Measurements from ENCODE around the gene KRTAP10-10. TPM values are rescaled to one million over a fixed set of nuclear protein-coding genes. Genes with fewer than 3 reads are reported as not detected.
"Not testable (repeated sequence)": the region's sequence is repeated elsewhere in the genome, so short reads cannot be mapped to it uniquely, and the experiment has no call there.

Gene KRTAP10-10
- total RNA-seq, 1 donor: not detected

DNA sequence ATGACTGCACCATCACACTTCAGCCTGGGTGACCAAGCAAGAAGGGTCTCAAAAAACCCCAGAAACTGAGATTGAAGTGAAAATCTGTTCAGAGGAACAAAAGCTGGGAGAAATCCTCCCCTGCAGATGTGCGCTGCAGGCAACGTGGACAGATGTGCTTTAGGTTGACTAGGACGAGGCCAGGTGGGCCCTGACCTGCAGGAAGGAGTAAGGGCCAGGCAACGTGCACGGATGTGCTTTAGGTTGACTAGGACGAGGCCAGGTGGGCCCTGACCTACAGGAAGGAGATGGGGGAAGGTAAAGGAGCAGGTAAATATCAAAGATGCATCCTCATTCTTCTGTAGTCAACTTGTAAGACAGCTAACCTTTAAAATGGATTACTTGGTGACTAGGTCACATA, 47.3 kb downstream of the KRTAP10-10 start:
- no peak overlapping the region for H3K4me2 ChIP-seq (ENCODE audit: insufficient read depth, low read length)
- H3K27me3 ChIP-seq (ENCODE audit: insufficient read depth, low read length): peaks cover 10% of the 10 kb centered on the region
- H3K9me3 ChIP-seq (ENCODE audit: low read depth, low read length): no peaks in the 10 kb centered on the region
- H3K4me3 ChIP-seq (ENCODE audit: insufficient read depth, low read length): no peak overlapping the region
- H3K36me3 ChIP-seq (ENCODE audit: insufficient read depth, low read length): no peaks in the 10 kb centered on the region
- H3K4me1 ChIP-seq (ENCODE audit: insufficient read depth, low read length): no peaks in the 10 kb centered on the region
- no peak for DNase-seq (ENCODE audit: insufficient read length, low spot score, missing footprints)
- H4K20me1 ChIP-seq (ENCODE audit: insufficient read depth, low read length): no peaks in the 10 kb centered on the region
- no peak overlapping the region for H3K27ac ChIP-seq (ENCODE audit: low read depth, low read length)
- H3K79me2 ChIP-seq (ENCODE audit: insufficient read depth, low read length): no peaks in the 10 kb centered on the region
- TF ChIP-seq, protein P1, sequence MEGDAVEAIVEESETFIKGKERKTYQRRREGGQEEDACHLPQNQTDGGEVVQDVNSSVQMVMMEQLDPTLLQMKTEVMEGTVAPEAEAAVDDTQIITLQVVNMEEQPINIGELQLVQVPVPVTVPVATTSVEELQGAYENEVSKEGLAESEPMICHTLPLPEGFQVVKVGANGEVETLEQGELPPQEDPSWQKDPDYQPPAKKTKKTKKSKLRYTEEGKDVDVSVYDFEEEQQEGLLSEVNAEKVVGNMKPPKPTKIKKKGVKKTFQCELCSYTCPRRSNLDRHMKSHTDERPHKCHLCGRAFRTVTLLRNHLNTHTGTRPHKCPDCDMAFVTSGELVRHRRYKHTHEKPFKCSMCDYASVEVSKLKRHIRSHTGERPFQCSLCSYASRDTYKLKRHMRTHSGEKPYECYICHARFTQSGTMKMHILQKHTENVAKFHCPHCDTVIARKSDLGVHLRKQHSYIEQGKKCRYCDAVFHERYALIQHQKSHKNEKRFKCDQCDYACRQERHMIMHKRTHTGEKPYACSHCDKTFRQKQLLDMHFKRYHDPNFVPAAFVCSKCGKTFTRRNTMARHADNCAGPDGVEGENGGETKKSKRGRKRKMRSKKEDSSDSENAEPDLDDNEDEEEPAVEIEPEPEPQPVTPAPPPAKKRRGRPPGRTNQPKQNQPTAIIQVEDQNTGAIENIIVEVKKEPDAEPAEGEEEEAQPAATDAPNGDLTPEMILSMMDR (IDR thresholded peaks at IDR 0.05; ENCODE audit: extremely low read depth, low read depth, low read length): no peak
- H2AFZ ChIP-seq (ENCODE audit: low read length): no peak overlapping the region

DNA sequence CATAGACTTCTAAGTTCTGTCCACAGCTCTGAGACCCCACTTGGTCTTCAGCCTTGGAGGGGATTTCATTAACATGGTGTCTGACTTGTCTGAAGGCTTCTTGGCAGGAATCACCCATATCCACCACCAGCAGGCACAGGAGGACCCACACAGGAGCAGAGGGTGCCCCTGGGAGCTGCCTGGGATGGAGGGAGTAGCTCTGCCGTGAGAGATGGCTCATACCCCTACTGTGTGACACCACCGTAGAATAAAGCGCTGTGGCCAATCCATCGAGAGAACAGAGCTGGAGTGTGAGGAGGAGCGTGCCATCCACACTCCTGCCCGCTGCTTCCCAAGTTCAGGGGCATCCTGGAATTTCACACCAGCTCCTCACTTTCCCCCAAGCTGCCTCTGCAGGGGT, 47.9 kb downstream of the KRTAP10-10 start:
- H3K4me1 ChIP-seq (ENCODE audit: insufficient read depth, low read length); H3K4me2 ChIP-seq (ENCODE audit: insufficient read depth, low read length); H3K79me2 ChIP-seq (ENCODE audit: insufficient read depth, low read length); DNase-seq (ENCODE audit: insufficient read length, low spot score, missing footprints); H3K4me3 ChIP-seq (ENCODE audit: insufficient read depth, low read length); H3K27ac ChIP-seq (ENCODE audit: low read depth, low read length); H2AFZ ChIP-seq (ENCODE audit: low read length); H3K9me3 ChIP-seq (ENCODE audit: low read depth, low read length); H4K20me1 ChIP-seq (ENCODE audit: insufficient read depth, low read length); H3K36me3 ChIP-seq (ENCODE audit: insufficient read depth, low read length): not testable (repeated sequence)
- H3K27me3 ChIP-seq (ENCODE audit: insufficient read depth, low read length): peaks cover 12% of the 10 kb centered on the region

DNA sequence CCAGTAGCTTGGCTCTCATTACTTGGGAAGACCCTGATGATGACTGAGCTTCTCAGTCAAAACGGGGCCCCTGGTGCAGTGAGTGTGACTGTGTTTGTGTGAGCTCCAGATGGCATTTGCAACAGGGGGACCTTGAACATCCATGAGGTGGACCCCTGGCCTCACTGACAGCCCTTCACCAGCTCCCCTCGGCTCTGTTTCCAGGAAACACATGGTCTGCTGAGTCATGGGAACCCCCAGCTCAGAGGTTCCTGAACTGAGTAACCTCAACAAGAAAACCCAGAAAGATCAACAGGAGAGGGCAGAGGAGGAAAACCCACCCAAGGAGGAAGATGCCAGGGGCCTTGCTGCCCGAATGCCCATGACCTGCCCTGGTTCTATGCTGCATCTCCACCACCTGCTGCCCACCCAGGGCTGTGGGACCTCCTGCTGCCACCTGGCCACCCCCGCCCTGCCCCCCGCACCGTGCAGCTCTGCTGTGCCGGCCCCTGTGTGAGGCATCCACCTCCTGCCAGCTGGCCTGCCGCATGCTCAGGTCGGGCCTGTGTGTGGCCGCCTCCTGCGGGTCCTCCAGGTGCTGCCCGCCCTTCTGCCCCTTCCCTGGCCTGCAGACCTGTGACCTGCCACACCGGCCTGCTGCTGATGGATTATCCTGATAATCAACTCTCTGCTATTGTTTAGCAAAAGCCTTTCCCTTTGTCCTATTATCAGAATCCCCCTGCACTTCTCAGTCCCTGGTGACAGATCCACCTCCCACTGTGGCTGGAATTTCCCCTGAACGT, 49.0 kb downstream of the KRTAP10-10 start:
- Histone ChIP-seq H3K9me3 (ENCODE audit: low read depth, low read length) (no peaks in the 10 kb centered on the region), H3K79me2 (ENCODE audit: insufficient read depth, low read length) (no peaks in the 10 kb centered on the region), H2AFZ (ENCODE audit: low read length) (no peak overlapping the region), H3K4me3 (ENCODE audit: insufficient read depth, low read length) (no peak overlapping the region), H4K20me1 (ENCODE audit: insufficient read depth, low read length) (no peaks in the 10 kb centered on the region), H3K4me2 (ENCODE audit: insufficient read depth, low read length) (no peak overlapping the region), H3K4me1 (ENCODE audit: insufficient read depth, low read length) (no peaks in the 10 kb centered on the region), H3K27me3 (ENCODE audit: insufficient read depth, low read length) (peaks cover 18% of the 10 kb centered on the region), H3K36me3 (ENCODE audit: insufficient read depth, low read length) (no peaks in the 10 kb centered on the region), H3K27ac (ENCODE audit: low read depth, low read length) (no peak overlapping the region)
- TF ChIP-seq, protein P1 (IDR thresholded peaks at IDR 0.05; ENCODE audit: extremely low read depth, low read depth, low read length): no peak
- no peak for DNase-seq (ENCODE audit: insufficient read length, low spot score, missing footprints)

DNA sequence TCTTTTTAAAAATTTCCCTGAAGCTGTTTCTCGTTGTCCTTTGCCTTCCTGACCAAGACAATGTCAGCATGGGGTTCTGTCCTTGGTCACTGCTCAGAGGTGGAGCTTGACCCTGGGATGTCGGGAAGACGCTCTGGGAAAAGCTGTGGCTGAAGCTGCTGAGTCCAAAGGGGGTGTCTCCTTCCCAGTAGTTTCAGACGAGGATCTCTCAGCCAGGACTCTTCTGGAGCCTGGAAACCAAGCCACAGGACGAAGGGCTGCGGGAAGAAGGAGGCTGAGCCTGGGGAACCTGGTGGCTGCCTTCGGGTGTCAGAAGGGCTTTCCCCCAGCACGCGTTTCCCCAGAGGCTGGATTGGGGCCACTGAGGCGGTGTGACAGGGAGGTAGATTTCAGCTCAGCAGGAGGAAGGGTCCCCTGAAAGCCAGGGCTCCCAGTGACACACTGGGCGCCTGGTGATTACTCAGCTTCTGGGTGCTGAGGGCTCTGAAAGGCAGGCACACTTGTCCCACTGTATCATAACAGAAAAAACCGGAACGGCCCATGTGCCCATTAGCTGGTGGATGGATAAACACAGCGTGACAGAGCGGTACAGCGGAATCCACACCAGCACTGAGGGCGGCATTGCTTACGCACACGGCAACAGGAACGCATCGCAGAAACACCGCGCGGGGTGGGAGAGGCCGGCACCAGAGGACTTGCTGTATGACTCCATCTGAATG, 49.8 kb downstream of the KRTAP10-10 start:
- no peak for DNase-seq (ENCODE audit: insufficient read length, low spot score, missing footprints)

More for the DNA sequence above, 49.8 kb downstream of the KRTAP10-10 start:
- Histone ChIP-seq H3K4me1 (ENCODE audit: insufficient read depth, low read length) (no peaks in the 10 kb centered on the region), H3K27me3 (ENCODE audit: insufficient read depth, low read length) (peaks cover 18% of the 10 kb centered on the region), H4K20me1 (ENCODE audit: insufficient read depth, low read length) (no peaks in the 10 kb centered on the region), H3K36me3 (ENCODE audit: insufficient read depth, low read length) (no peaks in the 10 kb centered on the region), H3K27ac (ENCODE audit: low read depth, low read length) (no peak overlapping the region), H2AFZ (ENCODE audit: low read length) (no peak overlapping the region), H3K79me2 (ENCODE audit: insufficient read depth, low read length) (no peaks in the 10 kb centered on the region), H3K4me3 (ENCODE audit: insufficient read depth, low read length) (no peak overlapping the region), H3K4me2 (ENCODE audit: insufficient read depth, low read length) (no peak overlapping the region), H3K9me3 (ENCODE audit: low read depth, low read length) (no peaks in the 10 kb centered on the region)
- TF ChIP-seq, protein P1 (IDR thresholded peaks at IDR 0.05; ENCODE audit: extremely low read depth, low read depth, low read length): no peak

Measured in osteoblast (primary cell).